Subcutaneous adipose tissue (tissue), 4 donors: ENCODE measurements around the gene BRI3. TPM values are rescaled to one million over a fixed set of nuclear protein-coding genes. Genes with fewer than 3 reads are reported as not detected.

ENCODE experiments used
- total RNA-seq, 4 donors: library from RNA; depleted of rRNA; stranded (reverse); fragments of >200 nt; gene quantifications; one replicate each; pipeline ENCODE4 v1.1.0, GENCODE V29; 2016
- TF ChIP-seq, protein P1 (sequence below): fragments of 450-650 bp; IDR thresholded peaks from one replicate; pipeline ENCODE4 v1.5.1; 2016; ENCODE audit warnings: low read depth, mild to moderate bottlenecking, control low read depth, antibody characterized with exemption, moderate library complexity

Gene BRI3
- total RNA-seq, 4 donors from 2014 or later, result 69.3 to 106 (median 82.5) TPM

DNA sequence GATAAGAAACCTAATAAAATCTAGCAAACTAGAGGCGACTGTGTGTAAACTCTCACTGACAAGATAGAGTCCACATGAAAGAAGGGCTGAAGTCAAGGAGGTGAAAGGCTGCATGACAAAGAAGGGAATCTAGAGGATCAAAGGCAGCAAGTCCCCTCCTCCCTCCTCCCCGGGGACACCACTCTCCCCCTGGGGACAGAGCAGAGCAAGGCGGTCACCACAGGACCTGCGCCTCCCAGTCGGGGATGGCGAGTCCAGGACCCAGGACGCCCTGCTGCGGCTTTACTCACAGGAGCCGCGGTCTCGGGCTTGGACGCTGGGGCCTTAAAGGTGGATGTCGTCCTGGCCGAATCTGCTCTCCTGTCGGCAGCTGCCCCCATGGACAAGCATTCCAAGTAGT is 22.4 kb downstream of the BRI3 start:
- TF ChIP-seq, protein P1, sequence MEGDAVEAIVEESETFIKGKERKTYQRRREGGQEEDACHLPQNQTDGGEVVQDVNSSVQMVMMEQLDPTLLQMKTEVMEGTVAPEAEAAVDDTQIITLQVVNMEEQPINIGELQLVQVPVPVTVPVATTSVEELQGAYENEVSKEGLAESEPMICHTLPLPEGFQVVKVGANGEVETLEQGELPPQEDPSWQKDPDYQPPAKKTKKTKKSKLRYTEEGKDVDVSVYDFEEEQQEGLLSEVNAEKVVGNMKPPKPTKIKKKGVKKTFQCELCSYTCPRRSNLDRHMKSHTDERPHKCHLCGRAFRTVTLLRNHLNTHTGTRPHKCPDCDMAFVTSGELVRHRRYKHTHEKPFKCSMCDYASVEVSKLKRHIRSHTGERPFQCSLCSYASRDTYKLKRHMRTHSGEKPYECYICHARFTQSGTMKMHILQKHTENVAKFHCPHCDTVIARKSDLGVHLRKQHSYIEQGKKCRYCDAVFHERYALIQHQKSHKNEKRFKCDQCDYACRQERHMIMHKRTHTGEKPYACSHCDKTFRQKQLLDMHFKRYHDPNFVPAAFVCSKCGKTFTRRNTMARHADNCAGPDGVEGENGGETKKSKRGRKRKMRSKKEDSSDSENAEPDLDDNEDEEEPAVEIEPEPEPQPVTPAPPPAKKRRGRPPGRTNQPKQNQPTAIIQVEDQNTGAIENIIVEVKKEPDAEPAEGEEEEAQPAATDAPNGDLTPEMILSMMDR, result no peak

DNA sequence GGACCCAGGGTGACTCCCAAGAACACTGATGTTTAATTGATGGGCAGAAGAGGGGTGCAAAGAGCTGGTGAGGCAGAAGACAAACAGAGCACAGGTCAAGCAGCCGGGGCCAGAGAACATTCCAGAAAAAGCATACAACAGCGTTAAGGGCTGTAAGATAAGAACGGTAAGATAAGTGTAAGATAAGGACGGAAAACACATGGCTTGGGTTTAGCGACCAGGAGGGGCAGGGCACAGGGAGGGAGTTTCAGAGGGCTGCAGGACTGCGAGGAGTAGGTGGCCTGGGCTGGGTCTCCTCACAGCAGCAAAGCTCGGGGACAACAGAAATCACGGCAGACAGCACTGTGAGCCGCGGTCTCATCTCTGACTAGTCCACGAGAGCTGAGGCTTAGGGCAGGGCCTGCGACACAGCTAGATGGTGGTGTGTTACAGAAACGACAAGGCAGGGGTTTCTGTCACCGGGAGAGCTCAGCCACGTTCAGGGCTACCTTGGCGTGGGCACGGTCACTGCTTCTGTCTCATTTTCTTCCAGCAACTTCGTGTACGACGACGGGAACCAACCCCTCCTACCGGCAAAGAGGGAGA is 24.6 kb downstream of the BRI3 start:
- TF ChIP-seq, protein P1, result no peak

DNA sequence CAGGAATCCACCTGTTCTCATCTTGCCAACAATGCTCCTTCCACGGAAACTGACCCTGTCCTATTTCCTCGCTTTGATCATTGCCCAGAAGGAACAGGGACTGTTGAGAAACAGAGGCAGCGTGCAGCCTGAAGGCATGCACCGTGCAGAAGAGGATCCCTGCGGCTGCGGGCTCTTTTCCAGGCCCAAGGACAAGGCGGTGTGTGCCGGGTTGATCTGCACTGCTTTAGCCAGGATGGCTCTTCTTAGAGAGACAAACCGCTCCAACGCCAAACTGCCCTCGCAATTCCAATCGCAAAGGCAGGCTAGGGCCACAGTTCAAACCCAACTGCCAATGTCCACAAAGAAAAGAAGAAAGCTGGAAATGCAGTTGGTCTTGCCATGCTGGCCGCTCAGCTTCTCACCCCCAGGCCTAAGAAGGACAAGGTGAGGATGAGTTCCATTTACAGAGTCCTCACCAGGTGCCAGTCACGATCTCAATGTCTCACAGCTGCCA is 26.5 kb downstream of the BRI3 start:
- TF ChIP-seq, protein P1, result no peak

DNA sequence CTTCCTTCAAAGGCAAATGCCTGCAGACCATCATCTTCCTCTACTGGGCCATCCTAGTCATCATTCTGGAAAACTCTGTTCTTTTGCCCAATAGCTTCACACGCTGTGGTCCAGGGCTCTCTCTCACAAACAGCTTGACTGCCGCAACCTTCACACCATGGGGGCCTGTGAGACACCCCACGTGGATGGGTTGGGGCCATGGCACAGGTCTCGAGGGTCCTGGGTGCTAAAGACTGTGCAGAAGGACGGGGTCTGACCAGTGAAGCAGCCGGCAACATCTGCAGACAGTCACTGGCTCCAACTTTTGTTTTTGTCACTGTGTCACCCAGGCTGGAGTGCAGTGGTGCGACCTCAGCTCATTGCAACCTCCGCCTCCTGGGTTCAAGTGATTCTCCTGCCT is 28.1 kb downstream of the BRI3 start:
- TF ChIP-seq, protein P1, result no peak

DNA sequence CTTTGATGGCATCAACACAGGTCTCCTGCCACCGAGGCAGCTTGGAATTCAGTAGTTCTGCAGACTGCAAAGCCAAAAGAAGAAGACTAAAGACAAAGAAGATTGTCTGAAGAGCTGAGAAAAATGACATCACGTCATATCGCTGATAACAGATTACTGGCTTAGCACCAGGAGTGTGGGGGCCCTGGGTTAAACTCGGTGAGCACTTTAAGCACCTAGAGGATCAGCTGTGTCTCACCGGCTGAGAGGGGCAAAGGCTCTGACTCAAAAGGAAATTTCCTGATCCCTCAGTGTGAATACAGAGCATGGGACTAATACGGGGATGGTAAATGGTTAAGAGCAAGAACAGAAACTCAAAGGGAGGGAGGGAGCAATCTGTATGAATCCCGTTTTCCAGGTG is 30.7 kb downstream of the BRI3 start:
- TF ChIP-seq, protein P1, result no peak

DNA sequence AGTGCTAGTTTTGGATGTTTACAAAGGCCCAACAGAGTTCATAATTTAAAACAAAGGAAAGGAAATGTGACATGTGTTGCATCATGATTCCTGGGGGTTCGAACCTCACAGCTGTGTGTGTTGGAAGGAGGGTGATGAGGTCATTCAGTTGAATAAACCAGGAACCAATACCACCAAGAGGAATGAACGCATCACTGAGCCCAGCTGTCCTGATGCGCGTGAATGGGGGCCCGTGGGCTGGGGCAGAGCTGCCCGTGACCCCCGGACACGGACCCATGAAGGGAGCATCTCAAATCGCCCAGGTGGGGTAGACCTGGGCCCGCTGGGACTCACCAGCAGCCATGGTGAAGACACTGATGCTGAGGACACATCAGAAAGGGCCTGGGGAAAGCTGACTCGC is 33.0 kb downstream of the BRI3 start:
- TF ChIP-seq, protein P1, result no peak

DNA sequence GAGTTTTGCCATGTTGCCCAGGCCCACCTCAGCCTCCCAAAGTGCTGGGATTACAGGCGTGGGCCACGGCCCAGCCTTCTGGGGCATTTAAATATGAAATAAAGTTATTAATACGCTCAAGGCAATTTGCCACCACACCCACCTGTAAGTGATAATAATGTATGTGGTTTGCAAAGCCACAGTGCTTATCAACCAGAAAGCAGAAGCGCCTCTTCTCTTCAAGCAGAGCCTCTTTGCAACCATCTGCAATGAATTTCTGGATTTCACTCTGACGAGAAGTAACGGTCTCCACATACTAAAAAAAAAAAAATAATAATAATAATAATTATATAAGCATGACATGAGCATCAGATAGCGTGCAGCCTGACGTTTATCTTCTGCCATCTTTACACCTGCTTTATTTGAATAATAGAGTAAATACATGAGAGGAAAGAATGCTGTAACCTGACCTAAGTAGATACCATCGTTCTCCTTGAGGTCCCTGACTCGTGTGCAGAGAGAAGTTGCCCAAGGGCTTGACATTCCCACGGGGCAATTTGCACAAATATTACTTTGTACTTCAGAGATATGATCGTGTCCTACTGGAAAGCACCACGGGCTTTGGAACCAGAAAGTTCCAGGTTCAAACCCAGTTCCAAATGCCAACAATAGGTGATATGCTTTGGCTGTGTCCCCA is 34.0 kb downstream of the BRI3 start:
- TF ChIP-seq, protein P1, result no peak
